Suprapubic skin (tissue), 4 donors: ENCODE data around the gene PMM1.

ENCODE experiments used
- EP300 ChIP-seq: sonication (generic); formaldehyde crosslinking; IDR thresholded peaks from one replicate; pipeline ENCODE4 v1.6.1; 2017; ENCODE audit warnings: antibody characterized with exemption
- POLR2AphosphoS5 ChIP-seq, 3 donors: sonication (generic); formaldehyde crosslinking; IDR thresholded peaks; one replicate each; pipeline ENCODE4 v1.6.1; 2017; ENCODE audit warnings: antibody characterized with exemption in 3 of 3
- TF ChIP-seq, protein P1 (sequence below), 2 donors: fragments of 200-600 bp in 1 of 2; fragments of 450-650 bp in 1 of 2; sonication (generic) in 1 of 2; IDR thresholded peaks; one replicate each; pipeline ENCODE4 v1.5.1; 2016 to 2019; ENCODE audit warnings: antibody characterized with exemption in 2 of 2, mild to moderate bottlenecking in 1 of 2, moderate library complexity in 1 of 2

DNA sequence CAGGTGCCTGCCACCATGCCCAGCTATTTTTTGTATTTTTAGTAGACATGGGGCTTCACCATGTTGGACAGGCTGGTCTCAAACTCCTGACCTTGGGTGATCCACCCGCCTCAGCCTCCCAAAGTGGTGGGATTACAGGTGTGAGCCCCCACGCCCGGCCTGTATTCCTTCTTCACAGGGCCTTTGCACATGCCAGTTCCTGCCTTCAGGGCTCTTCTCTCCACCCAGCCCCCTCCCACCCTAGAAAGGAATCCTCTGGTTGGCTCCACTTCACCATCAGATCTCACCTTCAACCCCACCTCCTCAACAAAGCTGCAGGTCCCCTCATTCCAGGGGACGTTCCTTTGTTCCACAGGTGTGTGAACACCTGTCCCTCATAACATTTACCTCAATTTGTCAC, 47.4 kb downstream of the PMM1 start:
- TF ChIP-seq, protein P1, sequence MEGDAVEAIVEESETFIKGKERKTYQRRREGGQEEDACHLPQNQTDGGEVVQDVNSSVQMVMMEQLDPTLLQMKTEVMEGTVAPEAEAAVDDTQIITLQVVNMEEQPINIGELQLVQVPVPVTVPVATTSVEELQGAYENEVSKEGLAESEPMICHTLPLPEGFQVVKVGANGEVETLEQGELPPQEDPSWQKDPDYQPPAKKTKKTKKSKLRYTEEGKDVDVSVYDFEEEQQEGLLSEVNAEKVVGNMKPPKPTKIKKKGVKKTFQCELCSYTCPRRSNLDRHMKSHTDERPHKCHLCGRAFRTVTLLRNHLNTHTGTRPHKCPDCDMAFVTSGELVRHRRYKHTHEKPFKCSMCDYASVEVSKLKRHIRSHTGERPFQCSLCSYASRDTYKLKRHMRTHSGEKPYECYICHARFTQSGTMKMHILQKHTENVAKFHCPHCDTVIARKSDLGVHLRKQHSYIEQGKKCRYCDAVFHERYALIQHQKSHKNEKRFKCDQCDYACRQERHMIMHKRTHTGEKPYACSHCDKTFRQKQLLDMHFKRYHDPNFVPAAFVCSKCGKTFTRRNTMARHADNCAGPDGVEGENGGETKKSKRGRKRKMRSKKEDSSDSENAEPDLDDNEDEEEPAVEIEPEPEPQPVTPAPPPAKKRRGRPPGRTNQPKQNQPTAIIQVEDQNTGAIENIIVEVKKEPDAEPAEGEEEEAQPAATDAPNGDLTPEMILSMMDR (IDR thresholded peaks at IDR 0.05): no peak
- TF ChIP-seq POLR2AphosphoS5 (IDR thresholded peaks at IDR 0.05): no peak
- TF ChIP-seq EP300: no peak
